ENCODE results near the gene HIRA.

The HIRA gene

GRCh38 chr22:19406281-19406811 lies 25.2 kb downstream of the HIRA start:
- no peak for DNase-seq

GRCh38 chr22:19405652-19406051 lies 25.9 kb downstream of the HIRA start:
- DNase-seq: no peak

GRCh38 chr22:19405133-19405532 lies 26.4 kb downstream of the HIRA start:
- DNase-seq: no peak

GRCh38 chr22:19404676-19405075 lies 26.9 kb downstream of the HIRA start:
- no peak for DNase-seq

GRCh38 chr22:19402642-19403191 lies 28.8 kb downstream of the HIRA start:
- no peak for DNase-seq

GRCh38 chr22:19401483-19401882 lies 30.1 kb downstream of the HIRA start:
- DNase-seq: no peak

GRCh38 chr22:19400881-19401280 lies 30.7 kb downstream of the HIRA start:
- no peak for DNase-seq

- no peak for DNase-seq
These were observed 32.9 kb downstream of the HIRA start for GRCh38 chr22:19398652-19399051.

DNA sequence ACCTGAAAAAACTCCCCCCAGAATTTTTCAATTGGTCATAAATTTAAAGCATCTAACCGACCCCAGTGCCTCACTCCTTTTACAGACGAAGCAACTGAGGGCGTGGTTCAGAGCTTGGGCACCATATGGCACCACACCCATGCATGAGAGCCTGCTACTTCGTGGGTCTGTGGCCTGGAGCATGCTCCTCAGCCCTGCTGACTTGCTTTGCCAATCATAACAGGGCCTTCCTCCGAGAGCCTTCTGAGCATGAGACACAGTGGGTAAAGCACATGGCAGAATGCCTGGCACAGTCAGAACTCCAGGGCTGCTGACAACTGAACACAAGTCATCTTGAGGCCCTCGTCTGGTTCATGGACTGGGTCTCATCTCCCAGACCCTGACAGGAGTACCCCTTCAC lies 33.3 kb downstream of the HIRA start:
- DNase-seq: no peak

DNA sequence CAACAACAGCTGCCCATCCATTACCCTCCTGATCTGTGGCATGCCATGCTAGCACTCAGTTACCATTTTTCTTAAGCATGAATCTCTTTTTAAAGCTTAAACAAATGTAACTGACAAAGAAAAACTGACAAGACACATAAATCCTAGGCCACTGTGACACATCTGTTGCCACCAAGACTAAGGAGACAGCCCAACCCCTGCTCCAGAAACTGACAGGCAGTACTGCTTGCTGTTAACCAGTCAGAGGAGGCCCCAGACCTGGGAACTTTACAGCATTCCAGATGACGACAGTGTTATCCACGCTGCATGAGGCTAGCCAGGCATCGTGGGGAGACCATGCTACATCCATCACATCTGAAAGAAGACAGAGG lies 33.8 kb downstream of the HIRA start:
- no peak for DNase-seq

DNA sequence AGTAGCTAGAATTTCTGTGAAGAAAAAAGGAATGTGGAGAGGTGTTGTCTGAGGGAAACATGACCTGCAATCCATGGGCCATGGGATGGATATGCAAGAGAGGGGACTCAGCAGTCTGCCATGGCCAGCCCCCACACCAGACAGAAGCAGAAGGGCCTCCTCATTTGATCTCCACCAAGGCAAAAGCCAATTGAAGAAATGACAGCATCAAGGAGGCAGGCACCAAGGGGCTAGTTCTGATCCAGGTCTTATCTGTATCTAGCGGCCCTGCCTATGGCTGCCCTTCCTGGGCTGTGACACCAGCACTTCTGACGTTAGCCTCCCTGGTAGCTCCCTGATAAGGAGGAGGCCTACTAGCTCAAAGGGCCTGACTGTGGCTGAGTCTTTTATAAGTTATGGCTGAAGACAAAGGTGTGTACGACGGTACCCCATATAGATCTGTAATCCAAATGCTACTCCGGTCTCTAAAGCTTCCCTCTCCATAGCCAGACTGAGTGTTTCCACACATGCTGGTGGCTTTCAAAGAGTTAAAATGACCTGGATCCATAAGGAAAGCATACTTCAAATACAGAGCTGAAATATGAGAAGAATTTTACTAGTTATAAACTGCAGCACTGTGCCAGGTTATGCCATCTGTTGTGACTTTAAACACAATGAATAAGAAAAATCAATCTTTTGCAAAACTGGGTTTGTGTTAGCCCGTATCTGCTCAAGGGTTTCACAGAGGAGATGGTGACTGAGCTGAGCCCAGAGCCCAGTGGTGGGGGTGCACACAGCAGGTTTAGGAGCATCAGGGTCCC lies 34.4 kb downstream of the HIRA start:
- DNase-seq: no peak

GRCh38 chr22:19396561-19396933 lies 35.0 kb downstream of the HIRA start:
- no peak for DNase-seq

DNA sequence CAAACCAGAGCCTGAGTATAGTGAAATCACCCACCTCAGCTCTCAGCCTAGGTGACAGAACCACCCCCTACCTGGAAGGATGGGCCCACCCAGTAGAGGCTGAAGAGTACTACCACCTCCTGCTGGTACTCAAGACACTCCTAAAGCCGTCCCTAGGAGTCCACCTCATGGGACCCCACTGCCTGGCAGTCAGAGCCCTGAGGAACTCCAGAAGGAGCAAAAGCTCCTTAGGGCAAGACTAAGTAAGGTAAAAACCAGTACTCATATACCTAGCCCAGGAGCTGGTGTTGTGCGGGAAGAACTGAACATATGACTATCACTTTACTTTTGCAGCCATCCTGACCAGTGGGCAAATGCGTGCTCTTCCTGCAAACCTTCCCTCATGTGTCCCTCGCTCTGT lies 36.3 kb downstream of the HIRA start:
- DNase-seq: no peak

DNA sequence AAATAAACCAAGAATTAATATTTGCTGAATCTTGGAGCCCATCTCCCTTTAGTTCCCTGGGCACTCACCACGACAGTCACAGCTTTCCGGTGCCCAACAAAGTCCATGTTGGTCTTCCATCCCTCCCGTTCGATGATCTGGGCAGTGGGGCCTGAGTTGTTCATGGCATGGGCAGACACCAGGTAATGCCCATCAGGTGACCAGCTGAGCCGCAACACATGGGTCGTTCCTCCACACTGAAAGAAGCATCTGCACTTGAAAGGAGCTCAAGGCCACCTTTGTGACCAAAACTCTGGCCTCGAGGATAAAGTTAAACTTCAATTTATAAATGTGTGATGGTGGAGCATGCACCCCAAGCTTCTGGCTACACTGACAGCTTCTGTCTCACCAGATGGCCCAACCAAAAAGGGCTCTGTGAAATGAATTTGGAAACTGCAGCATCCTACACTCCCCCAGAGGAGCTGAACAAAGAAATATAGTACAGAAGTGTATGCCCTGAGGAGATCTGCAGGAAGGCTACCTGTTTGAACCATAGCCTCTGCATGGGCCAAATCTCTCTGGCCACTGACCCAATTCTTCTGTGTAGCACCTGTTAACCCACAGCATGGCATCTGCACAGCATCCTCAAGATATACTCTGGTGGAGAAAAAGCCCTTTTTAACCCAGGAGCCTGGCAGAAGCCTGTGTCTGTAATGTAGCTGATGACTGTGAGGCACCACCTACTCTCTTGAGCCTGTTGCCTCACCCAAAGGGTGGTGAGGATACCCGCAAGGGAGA lies 37.1 kb downstream of the HIRA start:
- no peak for DNase-seq

- DNase-seq: no peak
These were observed 37.8 kb downstream of the HIRA start for GRCh38 chr22:19393704-19394103.

DNA sequence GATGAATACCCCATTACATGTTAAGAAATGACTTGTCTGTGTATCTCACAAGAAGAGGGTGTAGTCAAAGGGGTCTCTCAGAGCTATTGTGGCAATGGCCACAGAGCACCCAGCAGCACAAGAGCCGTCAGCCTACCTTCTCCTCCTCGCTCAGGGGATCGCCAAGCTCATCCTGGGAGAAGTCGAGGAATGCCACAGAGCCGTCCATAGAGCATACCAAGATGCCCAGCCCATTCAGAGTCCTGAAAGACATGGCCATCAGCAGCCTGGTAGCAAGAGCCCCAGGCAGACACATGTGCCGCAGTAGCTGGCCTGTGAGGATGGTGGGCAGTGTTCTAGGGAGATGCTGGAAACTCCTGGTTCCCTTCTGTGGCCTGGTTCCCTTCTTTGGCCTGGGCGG lies 44.0 kb downstream of the HIRA start:
- DNase-seq: no peak

GRCh38 chr22:19387038-19387437 lies 44.5 kb downstream of the HIRA start:
- DNase-seq: no peak

GRCh38 chr22:19386248-19386647 lies 45.3 kb downstream of the HIRA start:
- no peak for DNase-seq

- no peak for DNase-seq
These were observed 46.2 kb downstream of the HIRA start for GRCh38 chr22:19385221-19385906.

- DNase-seq: no peak
These were observed 48.2 kb downstream of the HIRA start for GRCh38 chr22:19383292-19383691.

DNA sequence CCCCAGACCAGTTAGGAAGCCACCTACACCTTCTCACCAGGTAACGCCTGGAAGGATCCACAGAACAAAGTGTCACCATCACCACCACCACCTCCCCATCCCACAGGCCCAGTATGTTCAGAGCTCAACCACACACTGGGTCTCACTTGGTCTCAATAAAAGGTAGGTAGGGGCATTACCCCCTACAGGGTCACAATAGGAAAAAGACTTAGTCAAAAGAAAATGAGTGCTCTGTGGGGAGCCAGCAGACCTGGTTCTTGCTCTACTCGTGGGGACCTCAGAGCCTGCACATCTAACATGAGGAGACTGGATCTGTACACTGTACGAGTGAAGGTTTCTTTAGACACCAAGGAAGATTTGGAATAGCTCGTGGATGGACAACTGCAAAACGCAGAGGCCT lies 49.3 kb downstream of the HIRA start:
- DNase-seq: no peak

GRCh38 chr22:19378344-19378674 lies 53.2 kb downstream of the HIRA start:
- DNase-seq: no peak

DNA sequence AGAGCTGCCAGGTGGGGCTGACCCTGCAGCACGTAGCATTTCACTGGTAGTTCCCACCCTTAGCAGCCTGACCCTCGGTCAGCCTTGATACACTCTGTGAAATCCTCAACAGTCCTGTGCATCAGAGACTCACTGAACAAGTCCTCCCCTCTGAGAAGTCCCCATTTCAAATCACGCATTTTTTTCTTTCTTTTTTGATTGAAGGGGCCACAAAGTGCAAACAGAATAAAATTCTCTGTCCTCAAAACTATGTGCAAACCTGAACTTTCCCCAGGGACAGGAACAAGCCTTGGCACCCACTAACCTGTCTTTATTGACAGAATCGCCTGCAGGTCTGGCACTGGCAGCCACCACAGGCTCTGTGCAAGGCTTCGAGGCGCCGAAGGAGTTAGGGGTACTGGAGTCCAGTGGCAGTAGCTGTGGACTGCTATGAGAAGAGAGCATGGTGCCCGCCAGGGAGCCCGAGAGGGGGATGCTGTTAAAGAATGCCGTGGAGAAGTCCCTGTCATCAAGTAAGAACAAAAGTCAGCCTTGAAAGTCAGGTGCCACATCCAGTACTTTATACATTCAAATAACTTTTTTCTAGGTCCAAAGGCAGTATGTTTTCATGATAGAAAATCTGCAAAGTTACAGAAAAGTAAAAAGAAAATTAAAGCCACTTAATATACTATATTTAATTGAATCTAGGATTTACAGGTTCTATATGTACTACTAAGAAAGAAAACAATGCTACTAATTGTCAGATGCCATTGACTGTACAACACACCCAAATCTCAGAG lies 53.8 kb downstream of the HIRA start:
- no peak for DNase-seq
